Fibroblast of skin of right quadriceps (primary cell): ENCODE measurements around the gene PARPBP.
"Not testable (repeated sequence)": the region's sequence is repeated elsewhere in the genome, so short reads cannot be mapped to it uniquely, and the experiment has no call there.

Source experiments
- DNase-seq: peaks from one replicate; pipeline ENCODE4 v3.0.0-alpha.2; 2013

Gene PARPBP

DNA sequence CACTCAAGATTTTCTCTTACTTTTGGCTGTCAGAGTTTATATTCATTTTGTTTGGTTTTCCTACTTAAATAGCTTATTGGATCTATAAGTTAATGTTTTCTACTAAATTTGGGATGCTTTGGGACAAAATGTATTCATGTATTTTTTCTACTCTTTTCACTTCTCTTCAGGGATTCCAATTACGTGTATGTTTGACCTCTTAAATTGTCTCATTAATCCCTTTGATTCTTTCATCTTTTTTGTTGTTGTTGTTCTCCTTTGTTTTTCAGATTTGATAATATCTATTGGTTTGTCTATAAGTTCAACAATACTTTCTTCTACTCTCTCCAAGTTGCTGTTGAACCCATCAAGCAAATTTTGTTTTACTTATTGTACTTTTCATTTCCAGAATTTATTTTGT lies 43.4 kb downstream of the PARPBP start:
- no peak for DNase-seq

DNA sequence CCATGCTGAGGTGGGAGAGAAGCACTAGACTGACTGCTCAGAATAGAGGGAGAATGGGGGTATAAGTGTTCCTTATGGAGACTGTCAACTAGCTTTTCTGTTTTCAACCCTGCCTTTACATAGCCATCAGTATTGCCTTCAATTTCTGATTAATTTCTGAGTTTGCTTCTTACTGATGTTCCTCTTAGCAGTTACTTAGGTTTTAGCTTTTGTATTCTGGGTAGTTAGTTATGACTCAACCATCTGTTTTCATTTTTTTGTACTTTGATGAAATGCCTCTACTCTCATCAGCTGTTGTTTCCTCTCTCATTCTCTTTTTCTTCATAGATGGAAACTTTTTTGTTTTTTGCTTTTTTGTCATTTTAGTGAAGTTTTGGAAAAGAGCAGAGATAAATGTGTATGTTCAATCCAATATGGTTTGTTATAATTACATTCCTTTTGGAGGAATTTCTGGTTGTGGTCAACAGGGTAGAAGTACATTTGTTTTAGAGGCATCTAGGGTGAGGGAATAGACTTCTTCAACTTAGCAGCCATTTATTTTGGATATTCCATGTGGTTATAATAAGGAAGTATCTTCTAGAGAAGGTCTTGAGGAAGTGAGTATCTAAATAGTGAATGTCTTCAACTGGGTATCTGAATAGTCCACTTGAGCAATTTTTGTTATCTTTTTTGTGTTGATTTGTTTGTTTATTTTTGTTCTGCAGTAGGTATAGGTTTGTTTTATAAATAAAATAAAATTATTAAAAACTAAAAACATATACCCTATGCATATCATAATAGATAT lies 48.0 kb downstream of the PARPBP start:
- DNase-seq = peak; percentile 6

DNA sequence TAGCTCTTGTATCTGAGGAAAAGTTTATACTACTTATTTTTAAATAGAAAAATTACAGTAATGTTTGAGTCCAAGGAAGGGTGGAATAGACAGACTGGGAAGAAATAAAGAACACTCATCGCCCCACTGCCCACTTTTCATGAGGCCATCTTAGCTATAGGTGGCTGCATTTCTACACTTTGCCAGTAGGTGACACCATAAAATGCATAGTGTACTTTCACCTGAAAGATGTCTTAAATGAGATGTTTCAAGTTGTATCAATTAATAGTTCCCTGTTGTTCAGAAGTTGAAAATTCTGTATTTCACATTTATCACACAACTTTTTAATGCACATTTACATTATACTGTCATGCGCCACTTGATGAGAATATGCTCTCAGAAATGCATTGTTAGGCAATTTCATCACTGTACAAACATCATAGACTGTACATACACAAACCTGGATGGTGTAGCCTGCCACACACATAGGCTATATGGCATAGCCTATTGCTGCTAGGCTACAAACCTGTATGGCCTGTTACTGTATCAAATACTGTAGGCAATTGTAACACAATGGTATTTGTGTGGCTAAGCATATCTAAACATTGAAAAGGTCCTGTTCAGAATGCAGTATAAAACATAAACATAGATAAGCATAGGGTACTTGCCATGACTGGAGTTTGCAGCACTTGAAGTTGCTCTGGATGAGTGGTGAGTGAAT lies 50.1 kb downstream of the PARPBP start:
- DNase-seq = peak; percentile 20

DNA sequence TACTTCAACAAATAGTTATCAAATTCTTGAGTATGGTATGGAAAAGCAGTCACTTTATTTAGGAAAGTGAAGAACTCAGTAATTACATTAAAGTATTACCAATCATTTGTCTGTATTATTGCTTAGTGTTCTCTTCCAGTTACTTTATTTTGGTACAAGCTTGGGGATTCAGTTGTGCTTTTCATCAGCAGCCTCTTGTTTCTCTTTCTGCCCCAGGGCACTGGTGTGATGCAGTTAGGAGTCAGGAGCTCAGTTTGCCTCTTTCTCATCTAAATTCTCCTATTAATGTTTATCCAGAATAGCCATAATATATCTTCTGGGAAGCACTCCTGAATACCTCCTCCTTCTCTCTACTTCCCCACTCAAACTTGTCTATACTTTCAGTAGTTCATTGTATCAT lies 52.0 kb downstream of the PARPBP start:
- no peak for DNase-seq

DNA sequence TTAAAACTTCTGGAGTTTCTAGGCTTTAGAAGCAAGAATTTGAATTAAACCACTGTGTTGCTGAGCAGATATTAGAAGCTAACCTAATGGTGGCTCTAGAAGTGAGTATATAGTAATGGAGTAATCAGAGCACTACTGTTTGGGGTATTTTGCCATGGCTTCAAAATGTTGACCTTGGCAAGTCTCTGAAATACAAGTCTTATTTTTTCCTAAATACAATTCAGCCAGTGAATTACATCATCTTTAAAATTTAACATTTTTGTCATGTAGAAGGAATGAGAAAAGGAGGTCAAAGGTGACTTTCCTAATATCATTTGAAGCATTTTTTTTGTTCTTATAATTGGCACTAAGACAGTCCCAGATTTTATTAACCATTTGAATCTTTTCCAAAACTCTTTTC lies 52.5 kb downstream of the PARPBP start:
- DNase-seq = peak; percentile 51

DNA sequence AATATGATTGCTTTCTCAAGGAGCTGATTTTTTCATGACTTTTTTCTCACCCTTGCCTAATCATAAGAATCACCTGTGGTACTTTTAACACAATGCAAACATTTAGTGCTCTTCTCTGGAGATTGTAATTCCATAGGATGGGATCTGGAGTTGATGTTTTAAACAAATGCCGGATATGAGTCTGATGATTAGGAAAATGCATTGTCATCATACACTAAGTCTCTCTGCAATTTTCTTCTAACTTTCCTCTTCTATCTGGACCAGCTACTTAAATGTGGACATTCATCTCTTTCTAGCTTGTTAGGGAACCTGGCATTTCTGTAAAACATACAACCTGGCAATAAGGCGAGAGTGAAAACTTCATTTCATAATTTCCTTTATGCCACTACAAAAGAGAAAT lies 54.1 kb downstream of the PARPBP start:
- DNase-seq = no peak

DNA sequence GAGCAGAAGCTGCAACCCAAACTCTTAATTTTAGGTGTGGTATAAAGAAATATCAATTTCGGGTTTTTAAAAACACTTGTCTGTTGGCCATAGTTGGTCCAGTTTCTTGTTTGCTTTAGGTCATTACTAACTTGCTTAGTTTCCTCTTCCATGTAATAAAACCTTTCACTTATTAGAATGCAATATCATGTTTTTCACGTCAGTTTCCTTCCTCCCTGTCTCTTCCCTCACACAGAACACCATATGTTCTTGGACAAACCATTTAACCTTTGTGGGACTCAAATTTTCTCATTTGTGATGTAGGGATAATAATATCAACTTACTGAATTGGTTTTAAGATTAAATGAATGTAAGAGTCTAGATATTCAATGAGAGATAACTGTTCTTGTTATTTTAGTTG lies 54.8 kb downstream of the PARPBP start:
- DNase-seq = no peak

DNA sequence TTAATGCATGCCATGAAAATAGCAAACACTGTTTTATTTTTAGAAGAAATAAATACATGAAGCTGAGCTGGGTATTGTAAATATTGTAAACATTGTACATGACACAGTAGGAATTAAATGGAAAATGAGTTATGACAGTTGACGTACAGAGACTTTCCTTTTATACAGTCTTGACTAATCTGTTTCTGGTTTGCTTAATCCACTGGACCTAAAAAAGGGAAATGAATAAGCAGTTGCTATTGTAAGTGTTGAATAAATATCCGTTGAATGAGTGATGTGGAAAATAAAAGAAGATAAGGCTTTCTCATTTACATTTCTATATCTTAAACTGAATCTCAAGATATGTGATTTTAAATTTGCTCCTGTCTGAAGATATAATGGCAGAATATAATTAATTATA lies 62.7 kb downstream of the PARPBP start:
- no peak for DNase-seq

DNA sequence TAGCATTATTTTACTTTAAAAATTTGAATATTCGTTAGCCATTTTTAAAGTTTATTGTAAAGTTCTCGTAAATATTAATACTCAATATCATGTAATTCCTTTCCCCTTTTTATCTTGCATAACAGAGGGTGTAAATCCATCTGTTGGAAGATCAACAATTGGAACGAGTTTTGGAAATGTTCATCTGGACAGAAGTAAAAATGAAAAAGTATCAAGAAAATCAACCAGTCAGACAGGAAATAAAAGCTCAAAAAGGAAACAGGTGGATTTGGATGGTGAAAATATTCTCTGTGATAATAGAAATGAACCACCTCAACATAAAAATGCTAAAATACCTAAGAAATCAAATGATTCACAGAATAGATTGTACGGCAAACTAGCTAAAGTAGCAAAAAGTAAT lies 75.8 kb downstream of the PARPBP start:
- DNase-seq = no peak

DNA sequence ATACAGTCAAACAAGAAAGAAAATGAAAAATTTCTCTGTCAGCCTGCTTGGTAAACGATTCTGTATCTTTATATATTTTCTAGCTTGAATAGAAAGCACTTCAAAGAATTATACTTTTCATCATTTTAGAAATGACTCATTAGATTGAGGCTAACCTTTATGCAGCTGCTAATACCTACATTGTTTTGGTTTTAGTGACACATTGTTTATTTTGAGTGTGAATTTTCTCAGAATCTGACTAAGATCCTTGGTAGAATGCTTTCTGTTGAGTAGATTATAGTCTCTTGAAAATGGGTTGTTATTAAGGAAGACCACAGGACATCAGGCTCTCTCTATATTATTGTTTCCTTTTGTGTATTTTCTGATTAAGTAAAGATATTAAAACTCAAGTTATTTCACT lies 77.8 kb downstream of the PARPBP start, which contains the start of gene PMCH:
TSS of gene PMCH (minus strand) at position 45 of the 400 bp plus-strand sequence. CDS start 63 bp downstream, outside the sequence.
- peak; percentile 11 for DNase-seq

DNA sequence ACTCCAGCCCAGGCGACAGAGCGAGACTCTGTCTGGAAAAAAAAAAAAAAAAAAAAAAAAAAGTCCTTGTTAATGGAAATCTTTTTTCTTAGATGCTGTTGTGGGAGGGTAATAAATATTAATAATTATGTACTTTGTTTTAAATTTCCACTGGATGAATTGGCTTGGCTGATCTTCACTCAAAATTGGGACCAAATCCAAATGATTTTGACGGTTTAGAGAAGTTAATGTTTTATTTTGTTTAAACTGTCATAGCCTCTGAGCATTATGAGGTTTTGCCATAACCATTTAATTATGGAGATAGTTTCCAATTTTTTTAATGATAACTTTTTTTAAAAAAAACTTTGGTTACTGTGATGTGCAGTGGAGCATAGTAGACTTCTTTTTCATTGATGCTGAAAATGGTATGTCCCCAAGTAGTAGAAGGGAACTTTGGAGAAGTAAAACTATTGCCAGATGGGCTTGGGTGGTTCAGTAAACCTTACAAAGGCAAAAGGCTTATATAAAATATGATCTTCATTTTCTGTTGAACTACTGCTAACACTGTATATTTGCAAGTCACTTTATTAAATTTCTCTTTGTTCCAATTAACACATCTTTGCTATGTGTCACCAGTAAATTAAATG lies 81.6 kb downstream of the PARPBP start:
- DNase-seq = no peak

DNA sequence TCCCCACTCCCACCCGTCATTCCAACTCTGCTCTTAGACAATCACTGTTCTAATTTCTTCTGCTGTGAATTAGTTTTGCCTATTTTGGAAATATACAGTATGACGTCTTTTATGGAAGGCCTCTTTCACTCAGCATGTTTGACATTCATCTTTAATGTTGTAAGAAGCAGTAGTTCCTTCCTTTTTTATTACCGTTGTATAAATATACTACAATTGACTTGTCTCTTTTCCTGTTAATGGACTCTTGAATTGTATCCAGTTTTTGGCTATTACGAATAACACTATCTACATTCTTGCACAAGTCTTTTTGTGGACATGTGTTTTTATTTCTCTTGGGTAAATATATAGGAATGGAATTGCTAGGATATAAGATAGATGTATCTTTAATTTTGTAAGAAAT lies 82.6 kb downstream of the PARPBP start:
- DNase-seq = no peak

DNA sequence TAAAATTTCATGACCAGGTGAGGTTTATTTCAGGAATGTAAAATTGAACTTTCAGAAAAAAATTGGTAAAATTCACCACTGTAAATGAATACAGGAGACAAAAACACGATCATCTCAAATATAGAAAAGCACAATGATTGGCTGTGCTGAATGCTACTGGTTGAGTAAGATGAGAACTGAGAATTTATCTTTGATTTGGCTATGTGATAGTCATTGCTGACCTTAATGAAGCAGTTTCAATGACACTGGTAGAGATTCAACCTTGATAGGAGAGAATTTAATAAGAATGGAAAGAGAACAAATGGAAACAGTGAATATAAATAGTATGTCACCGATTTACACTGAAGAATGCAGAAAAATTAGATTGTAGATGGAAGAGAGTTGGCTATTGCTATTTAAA lies 84.0 kb downstream of the PARPBP start:
- no peak for DNase-seq

DNA sequence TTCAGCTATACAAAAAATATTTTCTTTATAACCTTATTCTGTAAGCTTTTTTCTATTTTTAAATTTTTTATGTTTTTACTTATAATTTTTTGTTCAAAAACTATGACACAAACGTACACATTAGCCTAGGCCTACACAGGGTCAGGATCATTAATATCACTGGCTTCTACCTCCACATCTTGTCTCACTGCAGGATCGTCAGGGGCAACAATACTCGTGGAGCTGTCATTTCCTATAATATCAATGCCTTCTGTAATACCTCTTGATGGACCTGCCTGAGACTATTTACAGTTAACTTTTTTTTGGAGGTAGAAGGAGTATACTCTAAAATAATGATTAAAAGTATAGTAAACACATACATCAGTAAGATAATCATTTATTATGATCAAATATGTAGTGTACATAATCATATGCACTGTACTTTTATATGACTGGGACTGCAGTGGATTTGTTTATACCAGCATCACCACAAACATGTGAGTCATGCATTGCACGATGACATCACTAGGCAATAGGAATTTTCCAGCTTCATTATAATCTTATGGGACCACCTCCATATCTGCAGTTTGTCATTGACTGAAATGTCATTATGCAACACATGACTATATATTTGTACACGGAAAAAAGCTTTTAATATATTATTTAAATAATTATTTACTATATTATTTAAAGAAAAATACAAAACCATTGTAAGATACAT lies 96.2 kb downstream of the PARPBP start:
- DNase-seq = peak; percentile 54

DNA sequence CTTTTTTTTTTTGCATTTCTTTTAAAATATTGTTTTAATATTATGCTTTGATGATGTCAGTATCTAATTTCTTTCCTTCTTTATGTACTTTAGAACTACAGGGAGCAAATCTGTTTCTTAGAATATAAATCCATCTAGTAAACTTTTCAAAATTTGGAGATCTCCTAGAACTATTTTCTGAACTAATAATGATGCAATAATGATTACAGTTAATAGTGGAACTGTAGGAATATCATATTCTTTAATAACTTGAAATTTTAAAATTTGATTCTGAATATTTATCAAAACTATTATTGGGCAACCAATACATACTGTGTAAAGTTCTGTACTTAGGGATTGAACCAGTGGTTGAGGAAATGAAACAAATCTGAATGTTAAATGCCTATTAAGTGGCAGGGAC lies 100.8 kb downstream of the PARPBP start:
- DNase-seq = no peak

DNA sequence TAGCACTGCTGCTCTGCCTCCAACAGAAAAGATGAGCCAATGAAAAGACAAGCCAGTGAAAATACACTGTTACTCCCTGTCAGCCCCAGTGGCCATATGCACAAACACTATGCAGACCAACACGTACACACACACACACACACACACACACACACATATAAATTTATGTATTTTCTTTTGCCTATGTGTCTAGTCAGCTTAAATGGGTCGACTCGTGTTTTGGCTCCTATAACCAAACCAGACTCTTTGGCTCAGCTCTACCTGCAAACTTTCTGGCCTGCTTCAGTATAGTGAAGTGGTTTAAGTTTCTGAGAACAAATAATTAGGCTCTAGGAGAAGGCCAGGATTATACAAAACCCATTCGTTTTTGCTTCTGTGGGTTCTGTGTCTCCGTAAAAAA lies 108.0 kb downstream of the PARPBP start:
- no peak for DNase-seq

DNA sequence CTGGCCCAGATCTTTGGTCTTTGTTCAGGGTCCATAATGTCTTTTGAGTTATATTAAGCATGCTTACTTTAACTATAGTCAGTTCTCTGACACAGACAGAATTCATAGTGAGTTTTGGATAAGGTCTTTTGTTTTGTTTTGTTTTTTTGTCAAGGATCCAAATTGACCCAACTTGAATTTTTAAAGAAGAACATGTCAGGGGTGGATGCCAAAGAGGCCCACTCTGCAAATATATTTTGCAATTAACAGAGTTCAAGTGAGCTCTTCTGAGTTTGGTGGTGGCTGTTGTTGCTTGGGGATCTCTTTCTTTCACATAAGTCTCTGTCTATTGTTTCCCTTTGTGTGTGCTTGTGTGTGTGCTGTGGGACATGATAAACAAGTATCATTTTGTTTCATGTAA lies 112.1 kb downstream of the PARPBP start:
- DNase-seq = no peak

DNA sequence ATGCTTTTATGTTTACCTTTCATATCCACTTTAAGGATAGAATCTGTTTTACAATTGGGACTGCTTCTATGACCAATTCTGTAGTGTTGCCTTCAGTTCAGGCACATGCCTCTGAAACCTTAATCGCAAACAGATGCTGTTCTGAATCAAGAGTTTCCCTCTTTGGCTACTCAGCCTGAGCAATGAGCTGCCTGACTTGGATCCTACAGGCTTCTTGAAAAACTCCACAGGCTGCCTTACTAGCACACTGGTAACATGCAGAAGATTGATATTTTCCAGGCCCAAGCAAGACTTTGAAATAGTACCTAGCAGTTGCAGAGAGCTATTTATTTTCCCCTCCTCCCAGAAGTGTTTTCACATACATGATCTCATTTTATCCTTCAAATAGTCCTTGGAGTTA lies 112.5 kb downstream of the PARPBP start:
- peak; percentile 18 for DNase-seq

DNA sequence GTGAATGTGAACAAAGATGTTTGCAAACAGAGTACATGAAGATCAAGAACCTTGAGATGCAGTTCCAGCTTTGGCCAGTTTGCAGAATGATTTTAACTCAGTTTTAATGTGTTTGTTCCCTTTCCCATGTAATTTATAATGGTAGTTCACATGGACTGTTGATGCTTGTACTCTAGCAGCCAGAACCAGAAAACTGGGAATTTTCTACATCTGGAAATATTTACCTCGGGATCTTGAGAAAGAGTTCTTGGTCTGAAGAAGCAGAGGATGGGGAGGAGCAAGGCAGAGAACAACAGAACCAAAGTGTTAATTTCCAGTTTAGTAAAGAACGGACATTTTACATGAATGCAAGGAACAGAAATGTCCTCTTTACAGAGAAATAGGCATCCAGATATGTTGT lies 114.6 kb downstream of the PARPBP start:
- no peak for DNase-seq

DNA sequence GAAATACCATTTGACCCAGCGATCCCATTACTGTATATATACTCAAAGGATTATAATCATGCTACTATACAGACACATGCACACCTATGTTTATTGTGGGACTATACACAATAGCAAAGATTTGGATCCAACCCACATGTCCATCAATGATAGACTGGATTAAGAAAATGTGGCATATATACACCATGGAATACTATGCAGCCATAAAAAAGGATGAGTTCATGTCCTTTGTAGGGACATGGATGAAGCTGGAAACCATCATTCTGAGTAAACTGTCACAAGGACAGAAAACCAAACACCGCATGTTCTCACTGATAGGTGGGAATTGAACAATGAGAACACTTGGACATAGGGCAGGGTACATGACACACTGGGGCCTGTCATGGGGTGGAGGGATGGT lies 120.9 kb downstream of the PARPBP start:
- not testable (repeated sequence) for DNase-seq
